Activated gamma-delta T cell treated with Interleukin-2 at 50 U/mL for 16 hours (primary cell): Measurements from ENCODE around the gene NXF1.
A peak's percentile ranks its signal among the peaks of the same experiment; 100 is the strongest.
"Not testable (repeated sequence)": the region's sequence is repeated elsewhere in the genome, so short reads cannot be mapped to it uniquely, and the experiment has no call there.

Source experiments
- DNase-seq: peaks from one replicate; pipeline ENCODE4 v3.0.0-alpha.2; 2020

The NXF1 gene

GRCh38 chr11:62831520-62832335 lies 26.5 kb upstream of the NXF1 start, which contains the start of gene STX5:
TSS of gene STX5 (minus strand) at chr11:62832051. CDS start at chr11:62831243, 808 bp downstream.
- peak; percentile 100 for DNase-seq

GRCh38 chr11:62830904-62831519 lies 25.8 kb upstream of the NXF1 start:
- DNase-seq: no peak

DNA sequence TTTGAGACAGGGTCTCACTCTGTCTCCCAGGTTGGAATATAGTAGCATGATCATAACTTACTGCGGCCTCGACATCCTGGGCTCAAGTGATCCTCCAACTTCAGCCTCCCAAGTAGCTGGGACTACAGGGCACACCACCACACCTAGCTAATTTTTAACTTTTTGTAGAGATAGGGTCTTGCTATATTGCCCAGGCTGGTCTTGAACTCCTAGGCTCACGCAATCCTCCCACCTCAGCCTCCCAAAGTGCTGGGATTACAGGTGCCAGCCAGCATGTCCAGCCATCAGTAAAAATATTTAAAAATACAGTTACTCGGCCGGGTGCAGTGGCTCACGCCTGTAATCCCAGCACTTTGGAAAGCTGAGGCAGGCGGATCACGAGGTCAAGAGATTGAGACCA lies 22.9 kb upstream of the NXF1 start:
- DNase-seq: not testable (repeated sequence)

GRCh38 chr11:62823677-62824076 lies 18.4 kb upstream of the NXF1 start:
- DNase-seq: no peak

DNA sequence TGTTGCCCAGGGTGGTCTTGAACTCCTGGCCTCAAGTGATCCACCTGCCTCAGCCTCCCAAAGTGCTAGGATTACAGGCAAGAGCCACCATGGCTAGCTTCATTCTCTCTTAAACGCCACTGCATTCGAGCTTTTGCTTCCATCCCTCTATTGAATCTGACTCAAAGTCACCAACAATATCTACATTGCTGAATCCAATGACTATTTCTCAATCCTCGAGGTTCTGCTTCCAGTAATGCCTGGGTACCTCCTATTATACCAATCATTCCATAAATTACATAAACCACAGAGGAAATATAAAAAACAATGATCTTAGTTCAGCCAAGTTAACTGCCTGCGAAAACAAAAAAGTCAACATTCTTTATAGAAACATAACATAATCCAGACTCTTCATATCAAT lies 11.9 kb upstream of the NXF1 start:
- no peak for DNase-seq

DNA sequence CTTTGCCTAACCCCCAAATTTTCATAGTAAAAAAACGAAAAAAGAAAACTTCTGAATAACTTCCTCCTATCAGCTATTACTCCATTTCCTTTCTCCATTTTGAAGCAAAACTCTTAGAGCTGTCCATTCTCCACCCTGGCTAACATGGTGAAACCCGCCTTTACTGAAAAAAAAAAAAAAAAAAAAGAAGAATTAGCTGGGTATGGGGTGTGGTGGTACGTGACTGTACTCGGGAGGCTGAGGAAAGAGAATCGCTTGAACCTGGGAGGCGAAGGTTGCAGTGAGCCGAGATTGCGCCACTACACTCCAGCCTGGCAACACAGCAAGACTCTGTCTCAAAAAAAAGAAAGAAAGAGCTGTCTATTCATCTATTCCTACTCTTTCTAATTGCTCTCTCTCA lies 11.3 kb upstream of the NXF1 start:
- no peak for DNase-seq

DNA sequence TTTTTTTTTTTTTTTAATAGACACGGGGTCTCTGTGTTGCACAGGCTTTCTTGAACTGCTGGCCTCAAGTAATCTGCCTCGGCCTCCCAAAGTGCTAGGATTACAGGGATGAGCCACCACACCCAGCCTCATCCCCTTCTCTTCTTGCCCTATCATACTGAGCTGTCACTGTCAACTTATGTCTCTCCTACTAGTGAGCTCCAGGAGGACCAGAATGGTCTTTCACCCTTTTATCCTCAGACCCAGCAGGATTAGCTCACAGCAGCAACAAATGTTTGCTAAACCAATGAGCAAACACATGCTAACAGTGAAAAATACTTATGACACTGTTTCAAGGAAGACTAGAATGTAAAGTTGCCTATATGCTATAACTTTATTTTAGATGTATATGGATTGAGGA lies 6.4 kb upstream of the NXF1 start:
- no peak for DNase-seq

- DNase-seq: no peak
These were observed 5.5 kb upstream of the NXF1 start for GRCh38 chr11:62810748-62811147.

- DNase-seq: no peak
These were observed 1.4 kb upstream of the NXF1 start for GRCh38 chr11:62806611-62807121.

DNA sequence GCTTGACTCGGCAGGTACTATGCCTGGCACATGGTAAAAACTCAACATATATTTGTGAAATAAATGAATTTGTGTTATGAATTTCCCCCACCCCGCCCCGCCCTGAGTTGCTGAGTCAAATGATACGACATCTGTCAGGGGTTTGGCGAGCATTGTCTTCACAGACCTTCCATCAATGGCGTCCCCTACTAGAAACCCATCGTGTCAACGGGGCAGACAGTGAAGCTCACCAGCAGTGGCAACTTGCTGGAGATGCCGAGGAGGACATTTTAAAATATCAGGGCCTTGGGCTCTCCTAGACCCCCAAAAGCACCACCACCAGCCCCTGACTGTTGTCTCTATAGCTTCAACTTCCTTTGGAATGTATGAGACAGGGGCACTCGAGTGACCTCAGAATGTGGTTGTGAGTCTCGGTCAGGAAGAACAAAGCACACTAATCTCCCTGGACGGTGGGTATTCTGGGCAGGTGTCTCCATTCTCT lies 761 bp upstream of the NXF1 start:
- DNase-seq: no peak

DNA sequence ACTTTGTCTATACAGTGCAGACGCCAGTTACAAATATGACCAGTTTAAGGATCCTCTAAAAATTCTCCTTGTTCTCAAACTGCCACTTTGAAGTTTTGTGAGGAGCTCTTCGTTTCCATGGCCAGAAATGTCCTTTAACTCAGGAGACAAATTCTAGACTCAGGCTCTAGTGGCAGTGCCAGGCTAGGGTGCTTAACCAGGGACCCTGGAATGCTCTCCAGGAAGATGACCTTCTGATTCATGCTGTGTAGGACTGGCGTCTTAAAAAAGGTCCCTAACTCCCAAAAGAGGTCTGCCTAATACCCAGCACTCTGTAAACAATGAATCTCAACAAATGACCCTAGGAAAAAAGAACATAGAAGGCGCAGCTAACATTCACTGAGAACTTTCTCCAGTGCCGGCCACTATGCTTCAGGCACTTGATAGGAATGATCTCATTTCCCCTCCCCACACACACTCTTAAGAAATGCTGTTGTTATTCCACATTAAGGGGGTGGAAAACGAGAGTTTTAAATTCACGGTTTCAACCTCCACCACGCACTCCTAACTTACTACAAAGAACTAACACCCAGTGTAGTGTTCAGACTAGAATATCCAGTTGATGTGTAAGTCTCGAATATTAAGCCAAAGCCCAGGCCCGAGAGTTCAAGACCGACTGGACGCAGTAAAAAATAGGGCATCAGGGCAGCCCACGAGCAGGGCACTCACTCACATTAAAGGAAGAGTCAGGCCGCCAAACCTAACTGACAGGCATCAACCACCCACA lies 747 bp downstream of the NXF1 start:
- no peak for DNase-seq

DNA sequence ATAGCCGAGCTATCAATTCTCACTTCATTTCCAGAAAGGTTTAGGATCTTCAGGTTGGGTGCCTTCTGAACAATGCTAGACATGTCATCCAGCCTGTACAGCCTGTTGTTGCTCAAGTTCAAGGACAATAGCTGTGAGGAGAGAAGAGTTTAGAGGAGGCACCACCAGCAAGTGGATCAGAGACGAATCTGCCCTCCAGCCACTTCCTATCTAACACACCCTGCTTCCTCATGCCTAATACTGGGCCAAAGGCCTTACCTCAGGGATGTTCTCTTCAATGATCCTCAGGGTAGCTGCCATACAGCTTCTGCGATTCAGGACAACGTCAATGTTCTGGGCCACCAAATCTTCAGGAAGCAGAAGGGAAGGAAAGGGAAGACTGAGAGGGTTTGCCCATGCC lies 4.2 kb downstream of the NXF1 start:
- DNase-seq: no peak

DNA sequence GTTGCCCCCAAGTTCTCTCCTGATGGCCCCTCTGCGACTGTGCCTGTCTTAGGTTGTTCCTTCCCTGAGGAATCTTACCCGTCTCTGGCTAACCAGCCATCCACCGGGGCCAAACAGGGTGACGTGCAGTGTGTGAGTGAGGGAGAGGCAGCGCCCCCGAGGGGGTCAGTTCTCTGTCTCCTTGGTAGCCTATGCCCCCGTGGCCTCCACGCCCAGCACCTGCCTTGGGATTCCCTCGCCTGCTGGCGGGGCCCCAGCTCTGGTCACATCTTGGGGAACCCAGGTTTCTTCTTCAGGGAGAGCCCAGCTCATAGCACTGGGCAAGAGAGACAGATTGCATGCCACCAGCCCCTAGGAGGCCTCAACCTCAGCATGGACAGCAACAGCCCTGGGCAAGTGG lies 5.8 kb downstream of the NXF1 start:
- DNase-seq: no peak

DNA sequence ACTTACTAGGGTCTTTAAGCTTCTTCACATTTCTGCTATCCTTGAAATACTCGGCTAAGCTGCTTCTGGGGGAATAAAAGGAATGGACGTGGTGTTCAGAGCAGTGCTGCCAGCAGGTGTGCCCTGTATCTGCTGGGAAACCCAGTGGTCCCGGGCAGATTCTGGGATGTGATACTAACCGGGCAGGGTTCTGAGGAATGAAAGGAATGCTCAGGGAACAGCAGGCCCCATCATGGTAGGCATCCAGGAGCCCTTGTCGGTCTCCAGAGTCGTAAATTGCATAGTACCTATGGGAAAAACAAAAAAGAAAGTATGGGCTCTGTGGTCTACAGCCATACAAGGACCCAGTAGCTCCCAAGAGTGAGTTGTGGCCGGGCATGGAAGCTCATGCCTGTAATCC lies 9.0 kb downstream of the NXF1 start:
- DNase-seq: no peak

- DNase-seq: no peak
These were observed 11.0 kb downstream of the NXF1 start for GRCh38 chr11:62794201-62794775.

DNA sequence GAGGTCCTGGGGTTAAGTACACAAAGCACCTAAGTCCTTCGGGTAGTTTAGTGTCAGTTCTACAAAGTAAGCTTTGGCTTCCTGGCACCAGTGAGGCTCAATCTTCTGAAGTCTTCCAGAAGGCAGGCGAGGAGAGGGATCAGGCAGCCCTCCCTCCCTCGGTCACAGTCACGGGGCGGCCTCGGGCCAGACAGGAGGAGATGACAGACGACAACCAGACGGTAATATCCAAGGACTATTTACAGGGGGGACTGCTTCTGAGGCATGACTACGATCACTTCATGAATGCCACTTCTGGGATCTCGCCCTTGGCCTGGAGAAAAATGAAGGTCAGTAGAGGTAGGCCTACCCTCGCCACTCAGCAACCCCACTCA lies 13.1 kb downstream of the NXF1 start:
- no peak for DNase-seq

DNA sequence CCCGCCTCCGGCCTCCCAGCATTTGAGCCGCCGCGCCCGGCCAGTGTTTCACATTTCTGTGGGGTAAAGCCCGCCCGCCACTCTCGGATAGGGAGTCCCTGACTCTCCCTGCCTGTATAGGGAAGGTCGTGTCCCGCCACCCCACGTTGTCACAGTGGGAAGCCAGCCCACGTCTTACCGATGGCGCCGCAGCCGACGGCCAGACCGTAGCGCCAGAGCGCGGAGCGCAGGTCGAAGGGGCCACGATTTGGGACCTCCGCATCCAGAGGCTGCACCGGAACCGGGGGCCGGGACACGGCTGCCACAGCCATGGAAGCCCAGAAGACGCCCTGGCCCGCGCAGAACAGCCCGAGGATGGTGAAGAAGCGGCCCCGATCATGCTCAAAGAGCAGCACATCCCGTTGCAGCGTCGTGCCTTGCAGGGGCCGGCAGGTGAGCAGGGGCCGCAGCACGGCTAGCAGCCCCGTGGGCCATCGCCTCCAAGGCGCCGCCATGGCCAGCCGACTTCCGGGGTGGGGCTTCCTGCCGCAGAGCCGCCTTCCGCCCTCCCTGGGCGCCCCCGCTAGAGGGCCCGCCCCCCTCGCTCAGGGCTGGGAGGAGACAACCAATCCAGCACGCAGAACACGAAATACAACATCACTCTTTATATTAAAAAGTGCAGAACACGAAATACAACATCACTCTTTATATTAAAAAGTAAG lies 13.6 kb downstream of the NXF1 start, which contains the start of gene TMEM223:
TSS of gene TMEM223 (minus strand) at position 506 of the 701 bp plus-strand sequence. CDS start at position 494, 12 bp downstream.
- DNase-seq: peak; percentile 91

GRCh38 chr11:62789576-62789975 lies 15.7 kb downstream of the NXF1 start:
- no peak for DNase-seq

GRCh38 chr11:62788991-62789390 lies 16.2 kb downstream of the NXF1 start:
- no peak for DNase-seq

DNA sequence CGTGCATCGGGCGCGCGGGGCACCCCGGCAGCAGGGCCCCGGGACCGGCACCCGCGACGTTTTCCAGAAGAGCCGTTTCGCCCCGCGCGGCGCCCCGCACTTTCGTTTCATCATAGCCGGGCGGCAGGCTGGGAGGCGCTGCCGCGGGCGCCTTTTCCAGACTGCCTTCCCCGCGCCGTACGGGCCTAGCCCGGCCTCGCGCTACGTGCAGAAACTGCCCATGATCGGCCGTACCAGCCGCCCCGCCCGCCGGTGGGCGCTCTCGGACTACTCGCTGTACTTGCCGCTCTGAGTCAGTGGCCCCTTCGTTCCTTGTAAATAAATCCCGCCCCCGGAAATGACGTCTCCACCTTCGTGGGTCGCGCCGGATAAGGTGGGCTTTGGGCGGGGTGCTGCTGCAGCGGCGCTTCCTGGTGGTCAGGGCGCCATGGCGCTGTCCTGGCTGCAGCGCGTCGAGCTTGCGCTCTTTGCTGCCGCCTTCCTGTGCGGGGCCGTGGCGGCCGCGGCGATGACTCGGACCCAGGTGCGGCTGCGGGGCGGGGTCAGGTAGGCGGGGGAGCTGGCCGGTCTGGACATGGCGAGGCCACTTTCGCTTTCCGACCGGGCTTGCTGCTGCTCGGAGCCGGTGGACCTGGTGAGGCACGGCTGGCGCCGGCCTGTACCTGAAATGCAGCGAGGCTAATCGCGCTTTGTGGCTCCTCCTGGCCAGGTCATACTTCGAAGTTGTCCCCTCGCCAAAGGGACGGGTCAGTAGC lies 18.1 kb downstream of the NXF1 start, which contains the start of gene TMEM179B:
TSS of gene TMEM179B (plus strand) at position 398 of the 755 bp plus-strand sequence. CDS start at position 428, 30 bp downstream.
- DNase-seq: peak; percentile 99

DNA sequence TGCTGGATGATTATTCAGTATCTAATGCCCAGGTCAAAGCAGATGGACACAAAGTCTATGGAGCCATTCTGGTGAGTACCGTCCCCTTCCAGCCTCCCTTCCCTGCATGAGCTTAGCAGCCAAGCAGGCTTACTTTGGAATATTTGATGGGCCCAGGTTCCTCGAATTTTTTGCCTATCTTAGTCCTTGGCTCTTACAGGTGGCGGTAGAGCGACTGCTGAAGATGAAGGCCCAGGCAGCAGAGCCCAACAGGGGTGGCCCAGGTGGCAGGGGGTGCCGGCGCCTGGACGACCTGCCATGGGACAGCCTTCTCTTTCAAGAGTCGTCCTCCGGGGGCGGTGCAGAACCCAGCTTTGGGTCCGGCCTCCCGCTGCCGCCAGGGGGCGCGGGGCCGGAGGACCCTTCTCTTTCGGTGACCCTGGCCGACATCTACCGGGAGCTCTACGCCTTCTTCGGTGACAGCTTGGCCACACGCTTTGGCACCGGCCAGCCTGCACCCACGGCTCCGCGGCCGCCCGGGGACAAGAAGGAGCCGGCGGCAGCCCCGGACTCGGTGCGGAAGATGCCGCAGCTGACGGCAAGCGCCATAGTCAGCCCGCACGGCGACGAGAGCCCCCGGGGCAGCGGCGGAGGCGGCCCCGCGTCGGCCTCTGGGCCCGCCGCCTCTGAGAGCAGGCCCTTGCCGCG lies 18.8 kb downstream of the NXF1 start:
- DNase-seq: peak; percentile 87
